Measurements from ENCODE around the gene CLP1.
A peak's percentile ranks its signal among the peaks of the same experiment; 100 is the strongest.
"Not testable (repeated sequence)": the region's sequence is repeated elsewhere in the genome, so short reads cannot be mapped to it uniquely, and the experiment has no call there.

CLP1 gene

DNA sequence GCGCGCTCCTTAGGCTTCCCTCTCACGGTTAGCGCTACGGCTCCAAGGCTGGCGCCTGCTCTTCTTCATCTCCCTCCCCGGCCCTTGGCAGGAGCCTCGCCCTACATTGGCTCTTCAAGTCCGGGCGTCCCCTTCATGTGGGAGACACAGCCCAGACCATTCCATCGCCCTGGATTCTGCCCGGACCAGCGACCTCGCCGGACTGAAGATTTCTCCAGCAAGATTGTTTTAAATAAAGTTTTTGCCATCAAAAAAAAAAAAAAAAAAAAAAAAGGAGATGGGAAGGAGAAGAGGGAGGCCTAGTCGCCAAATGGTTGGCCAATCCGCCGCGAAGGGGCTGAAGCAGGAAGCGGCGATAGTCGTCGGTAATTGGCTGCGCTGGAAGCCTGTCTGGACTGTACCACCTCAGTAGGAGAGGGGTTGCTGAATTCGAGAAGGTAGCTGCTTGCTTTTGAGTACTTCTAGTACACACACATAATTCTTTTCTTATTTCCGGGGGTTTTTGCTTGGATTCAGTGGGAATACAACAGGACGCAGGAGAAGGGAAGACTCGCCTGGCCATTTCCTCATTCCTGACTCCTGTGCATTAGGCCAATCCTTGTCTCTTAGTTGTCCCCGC, 9.7 kb downstream of the CLP1 start:
- H3K36me3 ChIP-seq (ENCODE audit: control insufficient read depth, insufficient read depth, low read length): peaks cover 7% of the 10 kb centered on the region
- H3K4me1 ChIP-seq (ENCODE audit: control insufficient read depth, insufficient read depth, low read length): peaks cover 4% of the 10 kb centered on the region; the same call in 1 of the 2 replicates
- H3K9me3 ChIP-seq (ENCODE audit: control insufficient read depth, insufficient read depth, low read depth, low read length): no peaks in the 10 kb centered on the region
- H3K4me3 ChIP-seq (ENCODE audit: low read depth, low read length): peak overlapping the region; percentile 87
- no peaks in the 10 kb centered on the region for H3K27me3 ChIP-seq (ENCODE audit: control insufficient read depth, insufficient read depth, low read length)
- H3K27ac ChIP-seq (ENCODE audit: low read depth, low read length): peak overlapping the region; percentile 97
- H3K9ac ChIP-seq (ENCODE audit: low read length): peak overlapping the region; percentile 96

GRCh38 chr11:57667736-57668433, 10.3 kb downstream of the CLP1 start, which contains the start of gene ZDHHC5:
Gene ZDHHC5 (plus strand): TSS chr11:57668114. CDS start chr11:57673091, 4,977 bp downstream.
- Histone ChIP-seq H3K4me1 (ENCODE audit: control insufficient read depth, insufficient read depth, low read length) (peaks cover 4% of the 10 kb centered on the region; the same call in 1 of the 2 replicates), H3K9me3 (ENCODE audit: control insufficient read depth, insufficient read depth, low read depth, low read length) (no peaks in the 10 kb centered on the region)

DNA sequence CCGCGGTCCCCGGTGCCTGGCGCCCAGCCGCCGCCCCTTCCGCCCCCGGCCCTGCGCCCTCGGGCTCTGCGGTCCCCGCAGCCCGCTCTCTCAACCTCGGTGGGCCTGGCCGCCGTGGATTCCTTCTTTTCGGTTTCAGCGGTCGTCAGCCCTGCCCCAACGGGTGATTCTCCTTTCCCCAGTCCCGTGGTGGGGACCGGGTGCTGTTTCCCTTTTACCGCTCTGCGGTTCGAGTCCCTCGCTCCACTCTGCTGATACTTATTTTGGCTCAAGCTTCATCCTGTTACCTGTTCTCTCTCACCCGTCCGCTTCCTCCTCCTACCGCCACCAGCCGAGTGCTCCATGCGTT, 10.8 kb downstream of the CLP1 start:
- H3K27me3 ChIP-seq (ENCODE audit: control insufficient read depth, insufficient read depth, low read length): no peaks in the 10 kb centered on the region
- peaks cover 18% of the 10 kb centered on the region for H3K36me3 ChIP-seq (ENCODE audit: control insufficient read depth, insufficient read depth, low read length)
- peaks cover 4% of the 10 kb centered on the region for H3K4me1 ChIP-seq (ENCODE audit: control insufficient read depth, insufficient read depth, low read length)
- H3K27ac ChIP-seq (ENCODE audit: low read depth, low read length): peak overlapping the region; percentile 97
- peak overlapping the region; percentile 96 for H3K9ac ChIP-seq (ENCODE audit: low read length)
- peak overlapping the region; percentile 87 for H3K4me3 ChIP-seq (ENCODE audit: low read depth, low read length)
- H3K9me3 ChIP-seq (ENCODE audit: control insufficient read depth, insufficient read depth, low read depth, low read length): no peaks in the 10 kb centered on the region

More at GRCh38 chr11:57667736-57668433, 10.3 kb downstream of the CLP1 start, which contains the start of gene ZDHHC5:
- Histone ChIP-seq H3K36me3 (ENCODE audit: control insufficient read depth, insufficient read depth, low read length) (peaks cover 13% of the 10 kb centered on the region), H3K9ac (ENCODE audit: low read length) (peak within 1 kb of the TSS; percentile 96), H3K27ac (ENCODE audit: low read depth, low read length) (peak within 1 kb of the TSS; percentile 97), H3K27me3 (ENCODE audit: control insufficient read depth, insufficient read depth, low read length) (no peaks in the 10 kb centered on the region), H3K4me3 (ENCODE audit: low read depth, low read length) (peak within 1 kb of the TSS; percentile 87)

GRCh38 chr11:57674251-57674650, 16.7 kb downstream of the CLP1 start:
- no peaks in the 10 kb centered on the region for H3K27me3 ChIP-seq (ENCODE audit: control insufficient read depth, insufficient read depth, low read length)
- peaks cover 60% of the 10 kb centered on the region for H3K36me3 ChIP-seq (ENCODE audit: control insufficient read depth, insufficient read depth, low read length)
- no peak overlapping the region for H3K4me3 ChIP-seq (ENCODE audit: low read depth, low read length)
- peaks cover 6% of the 10 kb centered on the region for H3K4me1 ChIP-seq (ENCODE audit: control insufficient read depth, insufficient read depth, low read length)
- no peaks in the 10 kb centered on the region for H3K9me3 ChIP-seq (ENCODE audit: control insufficient read depth, insufficient read depth, low read depth, low read length)
- H3K27ac ChIP-seq (ENCODE audit: low read depth, low read length): no peak overlapping the region
- H3K9ac ChIP-seq (ENCODE audit: low read length): no peak overlapping the region

GRCh38 chr11:57675176-57675941, 17.8 kb downstream of the CLP1 start:
- Histone ChIP-seq H3K27ac (ENCODE audit: low read depth, low read length) (no peak overlapping the region; the same call in 1 of the 2 replicates), H3K9ac (ENCODE audit: low read length) (no peak overlapping the region), H3K4me3 (ENCODE audit: low read depth, low read length) (no peak overlapping the region), H3K9me3 (ENCODE audit: control insufficient read depth, insufficient read depth, low read depth, low read length) (no peaks in the 10 kb centered on the region), H3K36me3 (ENCODE audit: control insufficient read depth, insufficient read depth, low read length) (peaks cover 62% of the 10 kb centered on the region), H3K4me1 (ENCODE audit: control insufficient read depth, insufficient read depth, low read length) (peaks cover 5% of the 10 kb centered on the region; the same call in 1 of the 2 replicates), H3K27me3 (ENCODE audit: control insufficient read depth, insufficient read depth, low read length) (no peaks in the 10 kb centered on the region)

- no peaks in the 10 kb centered on the region for H3K27me3 ChIP-seq (ENCODE audit: control insufficient read depth, insufficient read depth, low read length)
- H3K9ac ChIP-seq (ENCODE audit: low read length): no peak overlapping the region
- H3K27ac ChIP-seq (ENCODE audit: low read depth, low read length): no peak overlapping the region
- H3K4me3 ChIP-seq (ENCODE audit: low read depth, low read length): no peak overlapping the region
- 0 out of 2 replicates have a peak, but pooled peaks cover 5% of the 10 kb centered on the region for H3K4me1 ChIP-seq (ENCODE audit: control insufficient read depth, insufficient read depth, low read length)
- H3K36me3 ChIP-seq (ENCODE audit: control insufficient read depth, insufficient read depth, low read length): peaks cover 64% of the 10 kb centered on the region
- no peaks in the 10 kb centered on the region for H3K9me3 ChIP-seq (ENCODE audit: control insufficient read depth, insufficient read depth, low read depth, low read length)
These were observed 21.8 kb downstream of the CLP1 start for GRCh38 chr11:57679396-57679795.

DNA sequence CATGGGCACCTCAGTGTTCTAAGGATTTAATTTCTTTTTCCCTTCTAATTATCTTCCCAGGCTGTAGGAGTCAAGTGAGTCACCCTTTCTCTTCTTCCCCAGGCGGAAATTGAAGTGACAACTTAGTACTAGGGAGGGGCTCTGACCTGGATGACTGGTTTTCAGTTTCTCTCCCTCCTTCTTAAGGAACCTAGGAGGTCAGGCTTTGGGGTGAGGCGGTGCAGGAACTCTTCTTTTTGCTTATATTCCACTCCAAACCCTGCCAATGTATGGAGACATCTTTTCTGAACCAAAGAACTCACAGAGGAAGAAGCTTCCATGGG, 23.0 kb downstream of the CLP1 start:
- H3K9me3 ChIP-seq (ENCODE audit: control insufficient read depth, insufficient read depth, low read depth, low read length): no peaks in the 10 kb centered on the region
- H3K4me3 ChIP-seq (ENCODE audit: low read depth, low read length): no peak overlapping the region
- H3K4me1 ChIP-seq (ENCODE audit: control insufficient read depth, insufficient read depth, low read length): no peaks in the 10 kb centered on the region
- H3K27me3 ChIP-seq (ENCODE audit: control insufficient read depth, insufficient read depth, low read length): no peaks in the 10 kb centered on the region
- no peak overlapping the region for H3K9ac ChIP-seq (ENCODE audit: low read length)
- H3K27ac ChIP-seq (ENCODE audit: low read depth, low read length): no peak overlapping the region; the same call in 1 of the 2 replicates
- H3K36me3 ChIP-seq (ENCODE audit: control insufficient read depth, insufficient read depth, low read length): peaks cover 64% of the 10 kb centered on the region

DNA sequence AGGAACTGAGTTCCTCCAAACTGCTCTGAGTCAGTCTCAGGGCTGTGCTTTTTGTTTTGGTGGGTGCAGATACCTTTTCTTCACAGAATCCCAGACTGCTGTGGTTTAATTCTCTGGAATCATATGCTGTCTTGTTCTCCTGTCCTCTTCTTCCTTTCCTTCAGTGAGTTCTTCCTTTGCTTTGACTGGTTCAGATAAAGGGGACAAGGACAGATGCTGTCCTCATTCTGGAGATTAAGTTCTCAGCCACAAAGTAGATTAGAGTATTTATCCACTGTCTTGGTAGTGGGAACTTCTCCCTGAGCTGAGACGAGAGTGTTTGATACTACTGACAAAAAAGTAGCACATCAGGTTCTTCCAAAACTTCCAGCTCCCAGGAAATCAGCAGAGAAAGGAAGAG, 23.6 kb downstream of the CLP1 start:
- no peaks in the 10 kb centered on the region for H3K9me3 ChIP-seq (ENCODE audit: control insufficient read depth, insufficient read depth, low read depth, low read length)

DNA sequence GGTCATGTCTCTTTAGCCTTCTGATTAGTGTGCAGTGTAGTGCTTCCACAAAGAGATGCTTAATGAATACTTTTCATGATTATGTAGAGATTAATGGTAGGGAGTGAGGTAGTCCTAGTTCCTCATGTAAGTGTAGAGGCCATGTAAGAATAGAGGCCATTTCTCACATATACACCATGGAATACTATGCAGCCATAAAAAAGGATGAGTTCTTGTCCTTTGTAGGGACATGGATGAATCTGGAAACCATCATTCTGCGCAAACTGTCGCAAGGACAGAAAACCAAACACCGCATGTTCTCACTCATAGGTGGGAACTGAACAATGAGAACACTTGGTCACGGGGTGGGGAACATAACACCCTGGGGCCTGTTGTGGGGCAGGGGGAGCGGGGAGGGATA, 32.9 kb downstream of the CLP1 start:
- not testable (repeated sequence) for H3K4me3 ChIP-seq (ENCODE audit: low read depth, low read length); H3K27me3 ChIP-seq (ENCODE audit: control insufficient read depth, insufficient read depth, low read length); H3K9me3 ChIP-seq (ENCODE audit: control insufficient read depth, insufficient read depth, low read depth, low read length); H3K4me1 ChIP-seq (ENCODE audit: control insufficient read depth, insufficient read depth, low read length); H3K27ac ChIP-seq (ENCODE audit: low read depth, low read length); H3K9ac ChIP-seq (ENCODE audit: low read length)
- H3K36me3 ChIP-seq (ENCODE audit: control insufficient read depth, insufficient read depth, low read length): peaks cover 81% of the 10 kb centered on the region

More for the DNA sequence above, 23.6 kb downstream of the CLP1 start:
- Histone ChIP-seq H3K27ac (ENCODE audit: low read depth, low read length) (no peak overlapping the region), H3K4me1 (ENCODE audit: control insufficient read depth, insufficient read depth, low read length) (no peaks in the 10 kb centered on the region), H3K36me3 (ENCODE audit: control insufficient read depth, insufficient read depth, low read length) (peaks cover 62% of the 10 kb centered on the region), H3K27me3 (ENCODE audit: control insufficient read depth, insufficient read depth, low read length) (no peaks in the 10 kb centered on the region), H3K9ac (ENCODE audit: low read length) (no peak overlapping the region), H3K4me3 (ENCODE audit: low read depth, low read length) (no peak overlapping the region)

- no peaks in the 10 kb centered on the region for H3K27me3 ChIP-seq (ENCODE audit: control insufficient read depth, insufficient read depth, low read length)
- no peaks in the 10 kb centered on the region for H3K4me1 ChIP-seq (ENCODE audit: control insufficient read depth, insufficient read depth, low read length)
- H3K36me3 ChIP-seq (ENCODE audit: control insufficient read depth, insufficient read depth, low read length): peaks cover 83% of the 10 kb centered on the region
- no peak overlapping the region for H3K27ac ChIP-seq (ENCODE audit: low read depth, low read length)
- no peak overlapping the region for H3K4me3 ChIP-seq (ENCODE audit: low read depth, low read length)
- no peak overlapping the region for H3K9ac ChIP-seq (ENCODE audit: low read length)
- no peaks in the 10 kb centered on the region for H3K9me3 ChIP-seq (ENCODE audit: control insufficient read depth, insufficient read depth, low read depth, low read length)
These were observed 41.3 kb downstream of the CLP1 start for GRCh38 chr11:57698843-57699365.

GRCh38 chr11:57699813-57700212, 42.3 kb downstream of the CLP1 start:
- Histone ChIP-seq H3K27ac (ENCODE audit: low read depth, low read length) (no peak overlapping the region), H3K4me3 (ENCODE audit: low read depth, low read length) (no peak overlapping the region), H3K36me3 (ENCODE audit: control insufficient read depth, insufficient read depth, low read length) (peaks cover 83% of the 10 kb centered on the region), H3K9me3 (ENCODE audit: control insufficient read depth, insufficient read depth, low read depth, low read length) (no peaks in the 10 kb centered on the region), H3K27me3 (ENCODE audit: control insufficient read depth, insufficient read depth, low read length) (no peaks in the 10 kb centered on the region), H3K9ac (ENCODE audit: low read length) (no peak overlapping the region), H3K4me1 (ENCODE audit: control insufficient read depth, insufficient read depth, low read length) (no peaks in the 10 kb centered on the region)

Data from HUES6 (cell line).